ENCODE data around the gene NKPD1.

- TF ChIP-seq, protein P1, sequence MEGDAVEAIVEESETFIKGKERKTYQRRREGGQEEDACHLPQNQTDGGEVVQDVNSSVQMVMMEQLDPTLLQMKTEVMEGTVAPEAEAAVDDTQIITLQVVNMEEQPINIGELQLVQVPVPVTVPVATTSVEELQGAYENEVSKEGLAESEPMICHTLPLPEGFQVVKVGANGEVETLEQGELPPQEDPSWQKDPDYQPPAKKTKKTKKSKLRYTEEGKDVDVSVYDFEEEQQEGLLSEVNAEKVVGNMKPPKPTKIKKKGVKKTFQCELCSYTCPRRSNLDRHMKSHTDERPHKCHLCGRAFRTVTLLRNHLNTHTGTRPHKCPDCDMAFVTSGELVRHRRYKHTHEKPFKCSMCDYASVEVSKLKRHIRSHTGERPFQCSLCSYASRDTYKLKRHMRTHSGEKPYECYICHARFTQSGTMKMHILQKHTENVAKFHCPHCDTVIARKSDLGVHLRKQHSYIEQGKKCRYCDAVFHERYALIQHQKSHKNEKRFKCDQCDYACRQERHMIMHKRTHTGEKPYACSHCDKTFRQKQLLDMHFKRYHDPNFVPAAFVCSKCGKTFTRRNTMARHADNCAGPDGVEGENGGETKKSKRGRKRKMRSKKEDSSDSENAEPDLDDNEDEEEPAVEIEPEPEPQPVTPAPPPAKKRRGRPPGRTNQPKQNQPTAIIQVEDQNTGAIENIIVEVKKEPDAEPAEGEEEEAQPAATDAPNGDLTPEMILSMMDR (IDR thresholded peaks at IDR 0.05), result no peak
- TF ChIP-seq EZH2 (IDR thresholded peaks at IDR 0.05; ENCODE audit: borderline replicate concordance, insufficient read depth, low read depth, low read length, poor library complexity, severe bottlenecking), result no peak
Observed at GRCh38 chr19:45179072-45179891, 18.5 kb upstream of the NKPD1 start.

All from B cell (primary cell).